GM04504 (cell line): ENCODE data around the gene ATG4A.

ENCODE experiments used
- DNase-seq: peaks from one replicate; pipeline ENCODE4 v3.0.0-alpha.2; 2012; ENCODE audit warnings: low read depth

ATG4A gene

DNA sequence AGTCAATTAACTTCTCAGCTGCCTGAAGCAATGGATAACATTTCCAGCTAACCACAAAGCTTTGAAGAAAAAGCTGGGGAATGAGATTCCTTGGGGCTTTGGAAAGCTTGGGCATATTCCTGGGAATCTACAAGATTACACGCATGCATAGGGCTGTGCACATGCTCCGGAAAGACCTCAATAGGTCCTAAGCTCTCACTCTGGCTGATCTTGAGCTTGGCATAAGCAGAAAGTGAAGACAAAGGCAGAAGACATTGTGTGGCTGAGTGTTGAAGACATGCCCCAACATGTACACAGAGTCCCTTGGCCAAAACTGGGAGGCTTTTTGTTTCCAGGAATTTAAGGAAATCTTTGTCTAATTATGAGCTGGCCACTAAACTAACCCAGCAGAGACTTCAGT lies 31.2 kb downstream of the ATG4A start:
- DNase-seq, result peak; percentile 8

DNA sequence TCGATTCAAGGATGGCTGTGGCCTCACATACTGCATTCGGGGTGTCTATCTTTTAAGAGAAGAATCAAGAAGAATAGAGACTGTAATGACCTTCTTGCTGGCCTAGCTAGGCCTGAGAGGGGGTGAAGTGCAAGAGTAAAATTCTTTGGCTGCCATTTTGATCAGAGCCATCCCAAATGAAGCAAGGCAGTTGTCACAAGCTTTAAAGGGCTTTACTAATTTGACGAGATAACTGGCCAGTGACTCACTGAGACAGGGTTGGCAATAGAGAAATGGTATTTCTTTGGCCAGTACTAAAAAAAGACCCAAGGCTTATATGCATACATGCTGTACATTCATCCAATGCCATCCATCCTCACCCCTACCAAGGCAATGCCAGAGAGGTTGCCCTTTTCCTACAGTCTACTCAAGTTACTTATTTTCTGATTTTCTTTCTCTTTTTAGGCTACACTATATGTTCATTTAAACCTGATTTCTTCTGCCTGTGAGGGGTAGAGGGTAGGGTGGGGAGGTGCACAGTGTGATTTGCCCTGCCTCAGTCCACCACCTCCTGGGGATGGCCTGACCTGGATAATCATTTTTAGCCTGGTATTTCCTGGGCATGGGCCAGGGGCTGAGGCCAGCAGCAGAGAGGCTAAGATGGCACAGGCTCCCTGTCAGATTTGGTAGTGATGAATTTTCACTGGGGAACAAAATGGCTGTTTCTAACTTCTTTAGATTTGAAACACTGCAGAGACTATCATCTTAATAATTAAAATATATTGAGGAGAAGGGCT lies 32.2 kb downstream of the ATG4A start:
- no peak for DNase-seq

DNA sequence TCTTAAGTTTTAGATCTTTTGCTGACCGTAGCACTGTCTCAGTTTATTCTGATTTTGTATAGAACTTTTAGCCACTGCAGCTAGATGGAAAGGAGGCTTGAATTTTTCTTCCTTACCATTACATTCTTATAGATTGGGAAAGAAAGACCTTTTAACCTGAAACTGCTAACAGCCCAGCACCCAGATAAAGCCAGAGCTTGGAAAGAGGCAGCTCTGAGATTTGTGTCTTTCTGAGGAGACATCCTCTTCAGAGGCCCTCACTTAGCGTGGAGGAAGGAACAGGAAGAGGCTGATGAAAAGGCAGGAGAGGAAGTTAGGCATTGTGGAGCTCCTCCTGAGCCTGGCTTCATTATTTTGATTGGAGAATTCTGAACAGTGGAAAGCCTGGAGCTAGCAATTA lies 35.1 kb downstream of the ATG4A start:
- DNase-seq, result no peak

DNA sequence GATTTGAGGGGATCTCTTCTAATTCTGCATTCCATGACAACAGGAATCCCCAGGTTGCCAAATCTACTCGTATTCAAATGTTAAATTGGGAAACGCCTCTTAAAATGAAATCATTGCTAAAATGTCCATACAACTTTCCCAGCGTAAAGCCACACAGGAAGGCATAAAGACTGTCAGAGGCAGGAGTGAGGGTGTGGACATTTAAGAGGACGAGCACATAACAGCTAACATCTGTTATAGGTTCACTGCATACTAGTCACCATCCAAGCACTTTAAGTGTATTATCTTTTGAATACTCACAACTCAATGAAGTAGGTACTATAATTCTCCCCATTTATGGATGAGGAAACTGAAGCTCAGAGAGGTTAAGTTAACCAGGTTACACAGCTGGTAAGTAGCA lies 35.6 kb downstream of the ATG4A start:
- no peak for DNase-seq

DNA sequence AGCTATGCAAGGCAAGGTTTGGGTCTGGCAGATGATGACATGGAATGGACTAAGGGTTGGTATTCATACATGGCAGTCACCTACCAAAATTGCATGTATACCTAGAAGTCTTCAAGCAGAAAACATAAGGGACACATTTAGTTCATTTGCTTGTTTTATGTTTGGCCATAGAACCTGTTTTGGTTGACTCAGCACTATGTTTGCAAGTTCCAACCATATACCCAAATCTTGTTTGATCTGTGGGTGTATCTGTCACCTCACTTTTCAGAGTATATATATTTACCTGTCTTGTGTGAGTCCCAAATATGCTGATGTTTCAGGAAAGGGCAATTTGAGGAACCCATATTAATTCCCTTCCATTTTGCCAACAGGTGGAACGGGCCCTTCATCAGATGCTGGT lies 39.3 kb downstream of the ATG4A start:
- no peak for DNase-seq

DNA sequence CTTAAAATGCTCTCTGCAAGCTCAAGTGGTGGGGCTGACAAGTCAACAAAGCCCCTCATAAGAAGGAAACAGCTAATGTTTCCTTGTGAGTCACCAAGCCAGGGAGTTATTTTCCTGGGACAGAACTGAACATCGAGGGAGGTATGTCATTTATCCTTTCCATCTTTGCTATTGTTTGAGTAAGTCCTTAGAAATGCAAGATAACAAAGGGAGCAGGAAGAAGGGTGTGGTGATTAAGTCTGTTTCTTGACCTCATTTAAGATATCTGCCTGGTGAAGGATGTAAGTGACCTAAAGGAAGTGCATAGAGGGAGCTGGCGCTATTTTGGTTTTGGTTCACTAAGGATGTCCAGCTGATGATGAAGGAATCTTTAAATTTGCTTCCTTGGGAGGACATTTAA lies 39.9 kb downstream of the ATG4A start:
- no peak for DNase-seq

DNA sequence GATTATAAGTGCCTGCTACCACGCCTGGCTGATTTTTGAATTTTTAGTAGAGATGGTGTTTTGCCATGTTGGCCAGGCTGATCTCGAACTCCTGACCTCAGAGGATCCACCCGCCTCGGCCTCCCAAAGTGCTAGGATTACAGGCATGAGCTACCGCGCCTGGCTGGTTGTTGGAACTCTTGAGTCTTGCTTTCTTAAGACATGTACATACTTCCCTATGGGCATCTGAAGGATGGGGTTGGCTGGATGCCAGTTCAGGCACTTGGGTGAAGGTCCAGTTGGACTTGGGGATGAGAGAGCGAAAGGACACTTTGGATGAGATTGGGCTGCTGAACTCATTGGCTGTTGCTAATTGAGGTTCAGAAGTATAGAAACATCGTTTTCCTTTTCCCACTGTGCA lies 40.5 kb downstream of the ATG4A start:
- no peak for DNase-seq

DNA sequence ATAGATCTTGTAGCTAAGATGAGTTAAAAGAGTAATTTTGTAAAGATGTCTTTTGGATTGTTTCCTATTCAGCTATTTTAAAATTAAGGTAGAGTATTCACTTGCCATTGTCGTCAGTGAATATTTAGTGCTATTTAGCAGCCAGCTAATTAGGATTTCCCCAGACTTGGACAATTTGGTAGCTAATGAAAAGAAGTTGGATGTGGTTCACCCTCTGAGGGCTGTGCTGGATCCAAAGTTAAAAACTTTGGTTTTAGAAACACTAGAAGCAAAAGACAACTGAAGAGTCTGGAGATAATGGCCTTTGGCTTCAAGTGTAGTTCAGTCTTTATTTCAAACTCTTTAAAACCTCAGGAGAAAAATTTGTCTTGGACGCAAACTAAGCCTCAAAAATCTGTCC lies 41.3 kb downstream of the ATG4A start:
- no peak for DNase-seq

DNA sequence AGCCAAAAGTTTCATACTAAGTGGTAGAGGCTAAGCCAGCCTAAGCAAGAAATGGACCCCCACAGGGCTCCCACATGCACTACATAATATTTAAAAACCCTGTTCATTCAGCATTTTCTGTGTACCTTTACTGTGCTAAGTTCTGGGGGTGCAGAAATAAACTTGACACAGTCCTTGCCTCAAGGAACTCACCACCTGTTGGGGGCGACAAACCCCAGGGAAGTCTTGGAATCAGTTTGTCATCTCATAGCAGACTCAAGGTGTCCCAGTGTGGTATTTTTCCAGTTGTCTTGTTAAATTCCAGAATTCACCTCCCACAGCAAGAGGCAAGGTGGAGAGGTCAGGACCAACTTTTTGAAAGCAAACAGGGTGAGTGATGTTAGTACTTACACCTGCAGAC lies 43.1 kb downstream of the ATG4A start:
- no peak for DNase-seq

DNA sequence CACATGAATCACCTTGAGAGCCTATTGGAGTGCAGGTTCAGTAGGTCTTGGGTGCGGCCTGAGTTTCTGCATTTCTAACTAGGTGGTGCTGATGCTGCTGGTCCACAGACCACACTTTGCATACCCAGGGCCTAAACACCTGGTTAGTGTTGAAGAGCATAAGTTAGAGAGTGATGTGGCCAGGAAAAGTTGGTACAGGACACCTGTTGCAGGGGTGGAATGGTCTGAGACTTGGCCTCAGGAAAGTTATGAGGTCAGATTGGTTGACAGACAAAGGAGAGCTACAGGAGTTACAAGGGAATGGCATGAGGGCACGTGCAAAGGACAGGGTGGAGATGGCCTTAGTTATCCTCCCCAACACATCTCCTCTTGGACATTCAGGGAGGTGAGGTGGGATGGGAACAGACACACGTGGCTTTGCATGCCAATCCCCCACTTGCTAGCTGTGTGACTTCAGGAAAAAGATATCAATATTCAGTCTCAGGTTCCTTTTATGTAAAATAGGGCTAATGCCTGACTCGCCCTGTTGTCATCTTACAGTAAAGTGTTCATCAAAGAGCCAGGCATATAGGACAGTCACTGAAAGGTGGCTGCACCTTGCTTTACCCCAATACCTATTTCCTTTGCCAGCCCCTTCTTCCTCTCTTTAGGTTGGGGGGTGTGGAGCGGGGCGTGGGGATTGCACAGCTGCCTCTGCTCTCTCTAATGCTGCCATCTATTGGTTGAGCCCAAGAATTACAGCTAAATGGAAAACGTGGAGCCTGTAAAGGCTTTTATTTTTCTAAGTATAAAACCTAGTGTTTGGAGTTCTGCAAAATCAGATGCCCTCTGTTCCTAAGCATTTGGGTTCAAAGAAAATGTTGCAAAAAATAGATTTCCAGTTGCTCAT lies 47.5 kb downstream of the ATG4A start:
- DNase-seq, result no peak

DNA sequence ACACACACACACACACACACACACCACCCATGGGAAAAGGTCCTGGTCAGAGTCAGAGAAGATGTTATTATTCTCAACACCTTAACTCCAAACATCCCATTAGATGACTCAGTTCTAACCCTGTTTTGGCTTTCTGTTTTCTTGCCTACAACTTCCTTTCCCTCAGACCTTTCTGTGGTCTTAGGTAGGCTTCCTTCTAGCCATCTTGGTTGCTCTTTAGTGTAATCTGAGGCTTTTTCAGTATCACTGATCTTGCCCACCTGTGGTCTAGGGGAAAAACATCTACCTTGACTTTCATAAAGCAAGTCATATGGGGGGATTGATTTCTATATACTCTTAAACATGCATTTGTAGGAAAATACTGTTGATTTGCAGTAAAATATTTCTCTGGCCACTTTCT lies 56.9 kb downstream of the ATG4A start:
- DNase-seq, result no peak

DNA sequence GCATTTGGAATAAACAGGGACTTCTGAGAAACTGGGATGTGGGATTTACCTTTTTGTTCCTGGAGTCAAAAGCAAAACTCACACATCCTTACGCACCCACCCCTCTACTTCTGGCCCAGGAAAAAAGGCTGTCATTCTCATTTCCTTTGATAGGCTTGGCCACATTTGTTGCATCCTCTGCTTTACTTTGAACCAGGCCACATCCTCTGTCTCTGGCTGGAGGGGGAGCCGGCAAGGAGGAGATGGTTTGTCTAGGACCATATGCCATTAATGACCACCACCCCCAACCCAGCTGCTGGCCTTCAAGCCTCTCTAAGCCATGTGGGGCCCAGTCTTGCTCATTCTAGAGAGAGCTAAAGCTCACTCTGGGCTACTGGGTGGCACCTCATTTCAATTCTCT lies 64.5 kb downstream of the ATG4A start:
- DNase-seq, result no peak

DNA sequence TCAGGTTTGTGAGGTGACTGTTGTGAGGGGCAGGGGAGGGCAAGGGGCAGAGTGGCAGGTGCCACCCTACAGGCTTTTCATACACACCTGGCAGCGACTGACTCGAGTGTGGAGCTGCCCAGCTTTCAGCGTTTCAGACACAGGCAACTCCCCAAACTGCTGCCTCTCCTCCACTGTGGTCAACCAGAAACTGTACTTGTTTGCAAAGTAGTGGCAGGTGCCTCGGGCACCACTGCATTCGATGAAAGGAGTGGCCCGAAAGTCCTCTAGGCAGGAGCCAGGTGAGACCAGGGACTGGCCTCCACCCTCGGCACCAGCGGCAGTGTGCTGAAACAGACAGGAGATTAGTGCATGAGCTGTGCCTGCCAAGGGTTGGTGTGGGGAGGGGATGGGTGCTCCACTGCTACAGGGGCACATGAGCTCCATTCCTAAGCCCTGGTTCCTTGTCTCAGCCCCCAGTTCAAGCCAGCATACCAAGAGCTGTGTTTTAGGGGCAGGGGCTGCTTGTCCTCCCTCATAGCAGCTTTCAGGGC lies 65.4 kb downstream of the ATG4A start:
- no peak for DNase-seq

DNA sequence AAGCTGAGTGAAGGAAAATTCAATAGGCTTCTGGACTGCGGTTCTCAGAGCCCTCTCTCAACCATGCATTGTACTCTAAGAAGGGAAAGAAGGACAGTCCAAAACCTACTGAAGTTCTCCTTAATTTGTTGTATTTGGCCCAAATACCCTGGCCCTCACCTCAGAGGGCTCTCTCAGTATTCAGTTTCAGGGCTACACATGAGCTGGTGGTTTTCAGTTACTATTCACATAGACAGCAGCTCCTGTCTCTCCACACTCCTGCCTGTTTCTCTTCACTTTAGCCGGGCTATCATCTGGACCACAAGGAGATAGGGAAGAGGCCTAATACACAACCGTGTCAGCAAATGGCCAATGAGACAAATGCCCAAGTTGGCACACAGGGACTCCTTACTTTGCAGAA lies 66.0 kb downstream of the ATG4A start:
- no peak for DNase-seq

DNA sequence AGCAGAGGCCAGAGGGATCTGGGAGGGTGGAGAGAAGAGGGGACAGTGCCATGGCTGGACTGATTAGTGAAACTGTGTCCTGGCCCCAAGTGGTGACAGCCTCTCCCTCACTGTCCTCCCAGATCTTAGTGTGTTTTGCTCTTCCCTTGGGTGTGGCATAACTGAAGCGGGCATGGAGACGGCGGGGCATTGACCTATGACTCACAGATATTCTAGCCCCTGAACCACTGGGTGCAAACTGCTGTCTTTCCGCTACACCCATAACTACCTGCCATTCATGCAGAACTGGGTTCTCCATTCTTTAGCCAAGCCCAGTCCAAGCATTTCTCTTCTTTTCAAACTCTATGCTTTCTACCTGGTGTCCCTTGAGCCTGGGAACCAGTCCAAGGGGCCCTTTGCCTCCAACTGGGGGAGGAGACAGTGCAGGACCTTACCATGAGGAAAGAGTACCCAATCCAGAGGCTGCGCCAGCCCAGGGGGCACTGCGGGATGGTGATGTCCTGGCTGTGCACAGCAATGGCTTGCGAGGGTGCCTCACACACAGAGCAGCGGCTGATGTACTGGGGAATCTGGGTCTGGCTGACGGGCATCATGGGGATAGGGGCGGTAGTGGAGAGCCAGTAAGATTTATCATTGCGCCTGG lies 67.6 kb downstream of the ATG4A start:
- DNase-seq, result no peak

DNA sequence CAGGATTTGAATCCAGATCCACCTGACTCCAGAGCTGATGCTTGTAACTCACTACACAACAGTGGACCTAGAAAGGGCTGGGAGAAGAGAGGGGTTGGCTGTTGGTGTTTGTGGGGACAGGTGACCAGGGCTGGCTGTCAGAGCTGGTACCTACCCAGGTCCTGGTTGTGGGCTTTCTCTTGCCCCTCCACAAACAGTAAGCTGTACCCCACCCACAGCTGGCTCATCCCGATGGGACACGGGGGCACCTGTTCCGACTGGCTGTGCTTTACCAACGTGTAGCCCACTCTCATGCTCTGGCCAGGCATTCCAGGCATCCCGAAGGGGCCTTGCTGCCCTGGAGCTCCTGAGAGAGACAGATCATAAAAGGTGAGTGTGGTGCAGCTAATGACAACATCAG lies 68.7 kb downstream of the ATG4A start:
- no peak for DNase-seq

DNA sequence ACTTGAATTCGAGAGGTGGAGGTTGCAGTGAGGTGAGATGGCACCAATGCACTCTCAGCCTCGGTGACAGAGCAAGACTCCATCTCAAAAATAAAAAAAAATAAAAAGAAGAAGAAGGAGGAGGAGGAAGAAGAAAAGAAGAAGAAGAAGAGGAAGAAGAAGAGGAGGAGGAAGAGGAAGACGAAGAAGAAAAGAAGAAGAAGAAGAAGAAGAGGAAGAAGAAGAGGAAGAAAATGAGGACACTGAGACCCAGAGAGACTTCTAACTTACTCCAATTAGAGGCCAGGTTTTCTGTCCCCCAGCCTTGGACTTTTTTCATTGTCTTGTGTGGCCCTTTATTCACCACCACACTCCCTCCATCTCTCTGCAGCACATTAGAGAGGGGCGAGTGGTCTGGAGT lies 70.7 kb downstream of the ATG4A start:
- DNase-seq, result no peak

DNA sequence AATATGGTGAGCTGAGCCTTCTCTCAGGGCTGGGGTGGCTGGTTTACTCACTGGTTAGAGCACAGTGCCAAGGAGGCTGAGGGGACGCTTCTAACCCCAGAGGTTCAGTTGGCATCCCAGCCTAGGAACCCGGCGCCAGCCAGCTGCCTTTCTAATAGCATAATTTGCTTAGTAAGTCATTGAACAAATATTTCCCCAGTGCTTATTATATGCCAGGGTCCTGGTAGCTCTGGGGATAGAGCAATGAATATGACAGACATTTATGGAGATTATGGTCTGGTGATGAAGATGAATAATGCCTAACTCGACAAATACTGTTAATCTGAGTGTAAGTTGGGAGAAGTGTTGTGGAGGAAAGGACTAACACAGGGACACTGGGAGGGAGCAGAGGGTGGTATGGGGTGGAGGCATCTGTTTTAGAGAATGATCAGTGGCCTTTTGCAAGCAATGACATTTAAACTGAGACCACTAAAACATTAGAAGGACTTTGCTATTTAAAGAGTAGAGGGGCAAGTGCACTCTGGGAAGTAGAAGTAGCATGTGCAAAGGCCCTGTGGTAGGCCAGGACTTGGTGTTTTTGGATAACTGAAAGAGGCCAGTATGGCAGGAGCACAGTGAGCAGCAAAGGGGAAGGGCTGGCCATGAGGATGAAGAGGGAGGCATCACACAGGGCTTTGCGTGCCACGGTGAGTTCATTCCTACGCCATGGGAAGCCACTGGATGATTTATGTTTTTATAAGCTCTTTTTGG lies 71.9 kb downstream of the ATG4A start:
- DNase-seq, result no peak

DNA sequence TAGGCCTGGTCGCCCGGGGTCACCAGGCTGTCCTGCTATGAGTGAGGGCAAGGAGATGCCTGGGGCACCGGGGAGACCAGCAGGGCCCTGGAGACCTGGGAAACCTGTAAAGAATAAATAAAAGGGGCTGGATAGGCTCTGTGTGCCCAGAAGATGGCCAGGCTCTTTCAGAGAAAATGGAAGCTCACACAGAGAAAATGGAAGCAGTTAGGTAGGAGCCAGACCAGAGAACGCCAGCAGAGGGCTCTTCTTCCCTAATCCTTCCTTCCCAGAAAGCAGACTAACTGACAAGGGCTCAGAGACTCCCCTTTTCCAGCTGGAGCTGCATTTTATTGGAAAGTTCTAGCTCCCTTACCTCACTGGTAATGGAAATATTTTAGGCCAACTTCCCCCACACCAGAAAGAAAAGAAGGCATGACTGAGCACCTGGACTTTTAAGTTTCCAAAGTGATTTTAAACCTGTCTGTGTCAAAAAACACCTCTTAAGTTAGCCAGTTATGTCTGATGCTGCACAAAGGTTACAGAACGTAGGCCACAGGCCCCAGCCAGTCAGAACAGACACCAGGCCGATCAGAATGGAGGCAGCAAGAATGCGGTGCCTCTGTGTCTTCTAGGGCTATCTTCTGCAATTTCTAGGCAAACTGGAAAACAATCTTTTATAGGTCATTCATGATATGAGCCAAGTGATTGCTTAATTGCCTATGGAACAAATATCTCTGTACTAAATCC lies 74.0 kb downstream of the ATG4A start:
- DNase-seq, result peak; percentile 6

DNA sequence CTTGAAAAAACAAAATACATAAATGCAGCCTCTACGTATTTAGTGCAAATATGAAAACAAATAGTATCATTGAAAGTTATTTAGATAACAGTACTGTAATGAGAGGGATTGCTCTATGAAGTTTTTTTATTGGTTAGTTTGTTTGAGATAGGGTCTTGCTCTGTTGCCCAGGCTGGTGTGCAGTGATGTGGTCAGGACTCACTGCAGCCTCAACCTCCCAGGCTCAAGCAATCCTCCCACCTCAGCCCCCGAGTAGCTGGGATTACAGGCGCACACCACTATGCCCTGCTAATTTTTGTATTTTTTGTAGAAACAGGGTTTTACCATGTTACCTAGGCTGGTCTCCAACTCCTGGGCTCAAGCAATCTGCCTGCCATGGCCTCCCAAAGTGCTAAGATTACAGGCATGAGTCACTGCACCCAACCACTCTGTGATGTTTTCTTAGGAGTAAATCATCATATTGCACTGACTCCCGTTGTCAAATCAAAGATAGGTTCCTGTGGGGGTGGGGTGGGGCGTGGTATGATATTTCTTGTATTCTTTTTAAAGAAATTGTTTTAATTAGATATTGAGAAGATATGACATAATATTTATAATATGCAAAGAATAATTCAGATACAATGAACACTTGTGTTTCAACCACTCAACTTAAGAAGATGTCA lies 75.8 kb downstream of the ATG4A start:
- DNase-seq, result peak; percentile 1
